ENCODE data around the gene MXD4. TPM values are rescaled to one million over a fixed set of nuclear protein-coding genes. Genes with fewer than 3 reads are reported as not detected.

Gene MXD4
- total and polyA plus RNA-seq, 5 donors from 2014 or later: 34.3 to 121 (median 58.1) TPM

DNA sequence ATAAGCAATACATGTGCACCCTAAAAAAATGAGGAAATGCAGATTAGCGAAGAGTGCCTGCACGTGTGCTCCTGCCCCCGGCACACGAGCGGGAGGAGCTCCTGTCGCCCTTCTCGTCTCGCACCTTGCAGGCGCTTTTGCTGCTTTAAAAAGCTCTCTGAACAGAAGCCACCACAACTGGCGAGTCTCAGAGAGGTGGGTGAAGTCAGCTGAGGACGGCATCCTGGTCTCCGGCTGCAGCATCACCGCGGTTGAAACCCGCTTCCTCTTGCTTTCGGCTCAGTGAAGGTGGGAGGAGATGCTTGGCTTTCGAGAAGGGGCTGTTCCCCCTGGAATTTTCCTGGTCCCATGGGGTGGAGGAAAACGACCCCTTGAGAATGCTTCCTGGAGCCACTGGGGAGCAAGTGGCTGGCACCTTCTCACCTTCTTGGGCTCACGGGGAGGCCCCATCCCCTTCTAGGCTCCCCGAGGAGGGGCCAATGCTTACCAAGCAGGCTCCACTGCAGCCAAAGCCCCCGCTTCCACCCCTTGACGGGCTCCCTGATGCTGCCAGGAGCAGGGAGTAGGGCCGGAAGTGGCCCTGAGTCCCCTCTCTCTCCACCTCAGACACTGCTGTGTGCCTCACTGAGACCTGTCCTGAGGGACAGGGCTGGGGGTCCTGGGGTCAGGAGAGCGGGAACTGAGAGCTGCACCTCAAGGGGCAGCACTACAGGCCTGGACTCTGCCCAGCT lies 29.2 kb upstream of the MXD4 start:
- Histone ChIP-seq H3K27me3 (ENCODE audit: control insufficient read depth, insufficient read depth, low read length) (no peaks in the 10 kb centered on the region), H3K36me3 (ENCODE audit: control insufficient read depth, insufficient read depth, low read length) (no peaks in the 10 kb centered on the region), H3K4me3 (ENCODE audit: low read depth, low read length) (peak overlapping the region; percentile 44), H3K27ac (ENCODE audit: insufficient read depth, low read length, poor library complexity, severe bottlenecking) (peak overlapping the region; percentile 81), H3K4me1 (ENCODE audit: control insufficient read depth, insufficient read depth, low read length, poor library complexity, severe bottlenecking) (peaks cover 30% of the 10 kb centered on the region), H3K9me3 (ENCODE audit: control insufficient read depth in 2 of 2, low read length in 2 of 2) (no peaks in the 10 kb centered on the region)
- peaks cover 8 to 52% (median 20%) of the 10 kb centered on the region in 4 donors for H3K4me1 Mint-ChIP-seq
- H3K27ac Mint-ChIP-seq: peak overlapping the region; percentile 93 to 99 (median 96)
- H3K9me3 Mint-ChIP-seq: peaks cover 0 to 2% (median 0%) of the 10 kb centered on the region in 7 donors
- DNase-seq (peak; percentile 39 to 87 (median 80)), ATAC-seq (ENCODE audit: low read depth in 2 of 2) (peak; percentile 86 to 95)
- H3K36me3 Mint-ChIP-seq: no peaks in the 10 kb centered on the region
- H3K27me3 Mint-ChIP-seq: peaks cover 5% of the 10 kb centered on the region
- H3K4me3 Mint-ChIP-seq: peak overlapping the region; percentile 74 to 90 (median 82)

- Mint-ChIP-seq H3K27me3 (peaks cover 5% of the 10 kb centered on the region), H3K4me3 (peak overlapping the region; percentile 74 to 90 (median 82)), H3K27ac (peak overlapping the region; percentile 93 to 99 (median 96)), H3K4me1 (peaks cover 5 to 51% (median 20%) of the 10 kb centered on the region in 4 donors), H3K9me3 (peaks cover 0 to 2% (median 0%) of the 10 kb centered on the region in 7 donors), H3K36me3 (no peaks in the 10 kb centered on the region)
- Histone ChIP-seq H3K9me3 (ENCODE audit: control insufficient read depth in 2 of 2, low read length in 2 of 2) (no peaks in the 10 kb centered on the region), H3K36me3 (ENCODE audit: control insufficient read depth, insufficient read depth, low read length) (no peaks in the 10 kb centered on the region), H3K27ac (ENCODE audit: insufficient read depth, low read length, poor library complexity, severe bottlenecking) (peak overlapping the region; percentile 81), H3K4me3 (ENCODE audit: low read depth, low read length) (peak overlapping the region; percentile 44), H3K27me3 (ENCODE audit: control insufficient read depth, insufficient read depth, low read length) (no peaks in the 10 kb centered on the region), H3K4me1 (ENCODE audit: control insufficient read depth, insufficient read depth, low read length, poor library complexity, severe bottlenecking) (peaks cover 33% of the 10 kb centered on the region)
- DNase-seq (no peak), ATAC-seq (ENCODE audit: low read depth in 2 of 2) (no peak)
These were observed 28.6 kb upstream of the MXD4 start for GRCh38 chr4:2290488-2290887.

DNA sequence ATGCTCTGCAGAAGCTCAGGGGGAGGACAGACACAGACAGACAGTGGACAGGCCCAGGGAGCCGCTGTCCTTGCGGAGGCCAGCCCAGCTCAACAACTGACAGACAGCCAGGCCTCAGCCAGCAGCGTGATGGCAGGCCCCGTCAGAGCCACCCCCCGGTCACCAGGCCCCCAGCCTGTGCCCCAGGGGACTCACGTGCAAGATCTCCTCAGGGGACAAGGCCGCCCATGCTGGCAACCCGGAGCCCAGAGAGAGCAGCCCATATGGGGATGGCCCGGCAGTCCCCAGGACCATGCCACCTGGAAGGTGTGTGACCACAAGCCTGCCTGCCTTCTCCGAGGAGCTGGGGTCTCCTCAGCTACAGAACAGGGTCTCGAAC lies 28.0 kb upstream of the MXD4 start:
- H3K27ac ChIP-seq (ENCODE audit: insufficient read depth, low read length, poor library complexity, severe bottlenecking): peak overlapping the region; percentile 81

GRCh38 chr4:2289311-2289954 lies 27.5 kb upstream of the MXD4 start:
- Histone ChIP-seq H3K27me3 (ENCODE audit: control insufficient read depth, insufficient read depth, low read length) (no peaks in the 10 kb centered on the region), H3K4me1 (ENCODE audit: control insufficient read depth, insufficient read depth, low read length, poor library complexity, severe bottlenecking) (peaks cover 40% of the 10 kb centered on the region), H3K4me3 (ENCODE audit: low read depth, low read length) (no peak overlapping the region), H3K9me3 (ENCODE audit: control insufficient read depth in 2 of 2, low read length in 2 of 2) (no peaks in the 10 kb centered on the region), H3K27ac (ENCODE audit: insufficient read depth, low read length, poor library complexity, severe bottlenecking) (peak overlapping the region; percentile 81), H3K36me3 (ENCODE audit: control insufficient read depth, insufficient read depth, low read length) (no peaks in the 10 kb centered on the region)
- Mint-ChIP-seq H3K9me3 (peaks cover 0 to 2% (median 0%) of the 10 kb centered on the region in 7 donors), H3K4me3 (peak overlapping the region in 1 of 4 donors; percentile 64), H3K36me3 (no peaks in the 10 kb centered on the region), H3K27me3 (peaks cover 8% of the 10 kb centered on the region), H3K27ac (peak overlapping the region; percentile 69 to 81 (median 74)), H3K4me1 (peaks cover 3 to 53% (median 20%) of the 10 kb centered on the region in 4 donors)
- DNase-seq (no peak), ATAC-seq (ENCODE audit: low read depth in 2 of 2) (no peak)

More for the DNA sequence above, 28.0 kb upstream of the MXD4 start:
- Histone ChIP-seq H3K9me3 (ENCODE audit: control insufficient read depth in 2 of 2, low read length in 2 of 2) (no peaks in the 10 kb centered on the region), H3K36me3 (ENCODE audit: control insufficient read depth, insufficient read depth, low read length) (no peaks in the 10 kb centered on the region), H3K4me1 (ENCODE audit: control insufficient read depth, insufficient read depth, low read length, poor library complexity, severe bottlenecking) (peaks cover 37% of the 10 kb centered on the region), H3K4me3 (ENCODE audit: low read depth, low read length) (no peak overlapping the region), H3K27me3 (ENCODE audit: control insufficient read depth, insufficient read depth, low read length) (no peaks in the 10 kb centered on the region)
- H3K4me1 Mint-ChIP-seq: peaks cover 3 to 51% (median 21%) of the 10 kb centered on the region in 4 donors
- no peaks in the 10 kb centered on the region for H3K36me3 Mint-ChIP-seq
- ATAC-seq (ENCODE audit: low read depth in 2 of 2): no peak
- H3K27ac Mint-ChIP-seq: peak overlapping the region; percentile 69 to 81 (median 74)
- H3K4me3 Mint-ChIP-seq: peak overlapping the region in 1 of 4 donors; percentile 64
- H3K9me3 Mint-ChIP-seq: peaks cover 0 to 2% (median 0%) of the 10 kb centered on the region in 7 donors
- DNase-seq: no peak
- peaks cover 8% of the 10 kb centered on the region for H3K27me3 Mint-ChIP-seq

- no peaks in the 10 kb centered on the region for H3K9me3 ChIP-seq (ENCODE audit: control insufficient read depth in 2 of 2, low read length in 2 of 2)
- peaks cover 40% of the 10 kb centered on the region for H3K4me1 ChIP-seq (ENCODE audit: control insufficient read depth, insufficient read depth, low read length, poor library complexity, severe bottlenecking)
- no peak for ATAC-seq (ENCODE audit: low read depth in 2 of 2)
- Mint-ChIP-seq H3K27me3 (peaks cover 8% of the 10 kb centered on the region), H3K4me1 (peaks cover 6 to 53% (median 14%) of the 10 kb centered on the region in 4 donors), H3K4me3 (peak overlapping the region in 1 of 4 donors; percentile 16), H3K27ac (peak overlapping the region in 2 of 3 donors; percentile 26 to 80), H3K9me3 (no peaks in the 10 kb centered on the region), H3K36me3 (no peaks in the 10 kb centered on the region)
- no peak overlapping the region for H3K4me3 ChIP-seq (ENCODE audit: low read depth, low read length)
- H3K27me3 ChIP-seq (ENCODE audit: control insufficient read depth, insufficient read depth, low read length): no peaks in the 10 kb centered on the region
- no peaks in the 10 kb centered on the region for H3K36me3 ChIP-seq (ENCODE audit: control insufficient read depth, insufficient read depth, low read length)
- DNase-seq: no peak
- H3K27ac ChIP-seq (ENCODE audit: insufficient read depth, low read length, poor library complexity, severe bottlenecking): no peak overlapping the region
These were observed 26.2 kb upstream of the MXD4 start for GRCh38 chr4:2288051-2288541.

GRCh38 chr4:2287594-2287915 lies 25.6 kb upstream of the MXD4 start:
- Mint-ChIP-seq H3K9me3 (no peaks in the 10 kb centered on the region), H3K4me1 (peaks cover 6 to 51% (median 12%) of the 10 kb centered on the region in 4 donors), H3K27me3 (peaks cover 8% of the 10 kb centered on the region), H3K27ac (peak overlapping the region in 2 of 3 donors; percentile 60 to 80), H3K4me3 (no peak overlapping the region), H3K36me3 (no peaks in the 10 kb centered on the region)
- ATAC-seq (ENCODE audit: low read depth in 2 of 2) (no peak), DNase-seq (no peak)
- Histone ChIP-seq H3K4me1 (ENCODE audit: control insufficient read depth, insufficient read depth, low read length, poor library complexity, severe bottlenecking) (peaks cover 44% of the 10 kb centered on the region), H3K4me3 (ENCODE audit: low read depth, low read length) (no peak overlapping the region), H3K27ac (ENCODE audit: insufficient read depth, low read length, poor library complexity, severe bottlenecking) (no peak overlapping the region), H3K27me3 (ENCODE audit: control insufficient read depth, insufficient read depth, low read length) (no peaks in the 10 kb centered on the region), H3K36me3 (ENCODE audit: control insufficient read depth, insufficient read depth, low read length) (no peaks in the 10 kb centered on the region), H3K9me3 (ENCODE audit: control insufficient read depth in 2 of 2, low read length in 2 of 2) (no peaks in the 10 kb centered on the region)

GRCh38 chr4:2286904-2287593 lies 25.1 kb upstream of the MXD4 start:
- Histone ChIP-seq H3K4me3 (ENCODE audit: low read depth, low read length) (no peak overlapping the region), H3K4me1 (ENCODE audit: control insufficient read depth, insufficient read depth, low read length, poor library complexity, severe bottlenecking) (peaks cover 47% of the 10 kb centered on the region), H3K27ac (ENCODE audit: insufficient read depth, low read length, poor library complexity, severe bottlenecking) (no peak overlapping the region), H3K36me3 (ENCODE audit: control insufficient read depth, insufficient read depth, low read length) (no peaks in the 10 kb centered on the region), H3K27me3 (ENCODE audit: control insufficient read depth, insufficient read depth, low read length) (no peaks in the 10 kb centered on the region), H3K9me3 (ENCODE audit: control insufficient read depth in 2 of 2, low read length in 2 of 2) (no peaks in the 10 kb centered on the region)
- no peak for DNase-seq
- H3K4me1 Mint-ChIP-seq: peaks cover 9 to 51% (median 16%) of the 10 kb centered on the region in 4 donors
- H3K4me3 Mint-ChIP-seq: no peak overlapping the region
- peaks cover 8% of the 10 kb centered on the region for H3K27me3 Mint-ChIP-seq
- peaks cover 3% of the 10 kb centered on the region for H3K36me3 Mint-ChIP-seq
- ATAC-seq (ENCODE audit: low read depth in 2 of 2): no peak
- H3K27ac Mint-ChIP-seq: peak overlapping the region in 2 of 3 donors; percentile 60 to 80
- H3K9me3 Mint-ChIP-seq: no peaks in the 10 kb centered on the region
